ENCODE data around the gene KCNB1. TPM values are rescaled to one million over a fixed set of nuclear protein-coding genes. Genes with fewer than 3 reads are reported as not detected.

KCNB1 gene
- polyA plus RNA-seq, 1 donor from 2014 or later: 3.6 TPM

- H3K4me3 ChIP-seq (ENCODE audit: low read length): no peak overlapping the region
- H4K20me1 ChIP-seq (ENCODE audit: insufficient read depth): no peaks in the 10 kb centered on the region
- no peaks in the 10 kb centered on the region for H3K9me2 ChIP-seq (ENCODE audit: insufficient read depth, low read length)
- no peaks in the 10 kb centered on the region for H3K27me3 ChIP-seq (ENCODE audit: insufficient read depth, low read depth, low read length)
- no peak overlapping the region for H3K9ac ChIP-seq (ENCODE audit: low read length)
- no peak overlapping the region for H3K27ac ChIP-seq (ENCODE audit: low read length)
- H3K9me3 ChIP-seq (ENCODE audit: low read length): no peaks in the 10 kb centered on the region
- H3K79me2 ChIP-seq (replicated peaks; ENCODE audit: insufficient read depth, low read length): no peaks in the 10 kb centered on the region
- no peak for TF ChIP-seq MXI1 (conservative IDR thresholded peaks at IDR 0.05; ENCODE audit: poor library complexity, severe bottlenecking)
- no peak for TF ChIP-seq EZH2 (IDR thresholded peaks at IDR 0.05; ENCODE audit: borderline replicate concordance, insufficient read depth, low read length, poor library complexity, severe bottlenecking)
- no peak for TF ChIP-seq SMC3 (conservative IDR thresholded peaks at IDR 0.05; ENCODE audit: poor library complexity)
- no peak for TF ChIP-seq REST (IDR thresholded peaks at IDR 0.05; ENCODE audit: borderline replicate concordance)
- TF ChIP-seq TAF1 (IDR thresholded peaks at IDR 0.05; ENCODE audit: low read depth): no peak
- no peak for TF ChIP-seq POLR2AphosphoS5 (IDR thresholded peaks at IDR 0.05)
- TF ChIP-seq RAD21 (conservative IDR thresholded peaks at IDR 0.05): no peak
- TF ChIP-seq EP300 (conservative IDR thresholded peaks at IDR 0.05; ENCODE audit: poor library complexity, severe bottlenecking): no peak
- no peak for TF ChIP-seq CTCF (IDR thresholded peaks at IDR 0.05; ENCODE audit: poor library complexity, severe bottlenecking)
- no peak overlapping the region for H3K4me2 ChIP-seq (ENCODE audit: low read length)
- no peaks in the 10 kb centered on the region for H3K36me3 ChIP-seq (ENCODE audit: insufficient read depth, low read length)
- no peak overlapping the region for H2AFZ ChIP-seq (ENCODE audit: low read depth, low read length)
- peaks cover 5% of the 10 kb centered on the region for H3F3A ChIP-seq (ENCODE audit: insufficient read depth, low read length, poor library complexity, severe bottlenecking)
These were observed 61.6 kb downstream of the KCNB1 start for GRCh38 chr20:49420811-49421295.

DNA sequence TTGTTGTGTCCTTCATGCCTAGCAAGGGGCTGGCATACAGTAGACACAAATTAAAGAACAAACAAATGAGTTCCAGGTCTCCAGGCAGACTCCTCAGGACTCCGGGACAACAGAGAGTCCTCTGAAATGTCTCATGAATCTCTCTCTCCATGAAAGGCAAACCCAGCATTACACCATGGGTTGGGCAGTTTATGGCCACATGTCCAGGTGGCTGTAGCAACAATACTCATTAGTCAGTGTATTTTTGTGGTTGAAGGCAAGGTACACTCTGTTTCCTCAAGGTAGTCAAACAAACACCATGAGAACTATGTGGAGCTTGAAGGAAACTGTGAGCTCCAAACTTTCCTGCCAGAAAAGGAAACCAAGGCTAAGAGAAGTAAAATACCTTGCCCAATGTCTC lies 62.2 kb downstream of the KCNB1 start:
- Histone ChIP-seq H3K9ac (ENCODE audit: low read length) (no peak overlapping the region), H4K20me1 (ENCODE audit: insufficient read depth) (no peaks in the 10 kb centered on the region), H3K27ac (ENCODE audit: low read length) (no peak overlapping the region), H3K27me3 (ENCODE audit: insufficient read depth, low read depth, low read length) (no peaks in the 10 kb centered on the region), H3F3A (ENCODE audit: insufficient read depth, low read length, poor library complexity, severe bottlenecking) (peaks cover 5% of the 10 kb centered on the region), H3K4me2 (ENCODE audit: low read length) (no peak overlapping the region), H3K9me2 (ENCODE audit: insufficient read depth, low read length) (no peaks in the 10 kb centered on the region), H2AFZ (ENCODE audit: low read depth, low read length) (no peak overlapping the region), H3K79me2 (replicated peaks; ENCODE audit: insufficient read depth, low read length) (no peaks in the 10 kb centered on the region), H3K4me3 (ENCODE audit: low read length) (no peak overlapping the region), H3K9me3 (ENCODE audit: low read length) (no peaks in the 10 kb centered on the region), H3K36me3 (ENCODE audit: insufficient read depth, low read length) (no peaks in the 10 kb centered on the region)
- no peak for TF ChIP-seq EP300 (conservative IDR thresholded peaks at IDR 0.05; ENCODE audit: poor library complexity, severe bottlenecking)
- TF ChIP-seq POLR2AphosphoS5 (IDR thresholded peaks at IDR 0.05): no peak
- TF ChIP-seq SMC3 (conservative IDR thresholded peaks at IDR 0.05; ENCODE audit: poor library complexity): no peak
- no peak for TF ChIP-seq REST (IDR thresholded peaks at IDR 0.05; ENCODE audit: borderline replicate concordance)
- no peak for TF ChIP-seq RAD21 (conservative IDR thresholded peaks at IDR 0.05)
- TF ChIP-seq EZH2 (IDR thresholded peaks at IDR 0.05; ENCODE audit: borderline replicate concordance, insufficient read depth, low read length, poor library complexity, severe bottlenecking): no peak
- TF ChIP-seq TAF1 (IDR thresholded peaks at IDR 0.05; ENCODE audit: low read depth): no peak
- TF ChIP-seq MXI1 (conservative IDR thresholded peaks at IDR 0.05; ENCODE audit: poor library complexity, severe bottlenecking): no peak
- no peak for TF ChIP-seq CTCF (IDR thresholded peaks at IDR 0.05; ENCODE audit: poor library complexity, severe bottlenecking)
